Endothelial cell (in vitro differentiated cells): ENCODE data around the gene RGS3. TPM values are rescaled to one million over a fixed set of nuclear protein-coding genes. Genes with fewer than 3 reads are reported as not detected.
A peak's percentile ranks its signal among the peaks of the same experiment; 100 is the strongest.

Experiments used
- DNase-seq: peaks from one replicate; pipeline ENCODE4 v3.0.0; 2021; ENCODE audit warnings: low spot score
- H3K27ac Mint-ChIP-seq: one replicate; pipeline ENCODE4 v1.8.0; 2021; ENCODE audit warnings: mixed read lengths, inconsistent platforms; ENCODE audit not compliant: unreplicated experiment
- H3K27me3 Mint-ChIP-seq: one replicate; pipeline ENCODE4 v1.8.0; 2021; ENCODE audit warnings: mild to moderate bottlenecking, moderate library complexity, mixed read lengths, inconsistent platforms; ENCODE audit not compliant: unreplicated experiment
- H3K36me3 Mint-ChIP-seq: one replicate; pipeline ENCODE4 v1.8.0; 2021; ENCODE audit warnings: mild to moderate bottlenecking, low read depth, mixed read lengths, inconsistent platforms; ENCODE audit not compliant: unreplicated experiment
- H3K4me1 Mint-ChIP-seq: one replicate; pipeline ENCODE4 v1.8.0; 2021; ENCODE audit warnings: mild to moderate bottlenecking, mixed read lengths, inconsistent platforms; ENCODE audit not compliant: unreplicated experiment
- H3K4me3 Mint-ChIP-seq: one replicate; pipeline ENCODE4 v1.8.0; 2021; ENCODE audit warnings: mild to moderate bottlenecking, mixed read lengths, inconsistent platforms; ENCODE audit not compliant: unreplicated experiment
- H3K9me3 Mint-ChIP-seq: one replicate; pipeline ENCODE4 v1.8.0; 2021; ENCODE audit warnings: mixed read lengths, inconsistent platforms; ENCODE audit not compliant: unreplicated experiment
- total RNA-seq: library from RNA; stranded (reverse); fragmentation: NEBNext Ultra II Directional; extraction: Animal tissue kit (Norgen Biotek cat#: 25700); gene quantifications from one replicate; pipeline ENCODE4 v1.2.1, GENCODE V29; 2021; ENCODE audit not compliant: unreplicated experiment
- TF ChIP-seq, protein P1 (sequence below): fragments of 200-600 bp; sonication (generic); IDR thresholded peaks from one replicate; pipeline ENCODE4 v1.5.0; 2021; ENCODE audit warnings: antibody characterized with exemption; ENCODE audit not compliant: unreplicated experiment

RGS3 gene
- total RNA-seq, 1 donor from 2014 or later = 474 TPM

DNA sequence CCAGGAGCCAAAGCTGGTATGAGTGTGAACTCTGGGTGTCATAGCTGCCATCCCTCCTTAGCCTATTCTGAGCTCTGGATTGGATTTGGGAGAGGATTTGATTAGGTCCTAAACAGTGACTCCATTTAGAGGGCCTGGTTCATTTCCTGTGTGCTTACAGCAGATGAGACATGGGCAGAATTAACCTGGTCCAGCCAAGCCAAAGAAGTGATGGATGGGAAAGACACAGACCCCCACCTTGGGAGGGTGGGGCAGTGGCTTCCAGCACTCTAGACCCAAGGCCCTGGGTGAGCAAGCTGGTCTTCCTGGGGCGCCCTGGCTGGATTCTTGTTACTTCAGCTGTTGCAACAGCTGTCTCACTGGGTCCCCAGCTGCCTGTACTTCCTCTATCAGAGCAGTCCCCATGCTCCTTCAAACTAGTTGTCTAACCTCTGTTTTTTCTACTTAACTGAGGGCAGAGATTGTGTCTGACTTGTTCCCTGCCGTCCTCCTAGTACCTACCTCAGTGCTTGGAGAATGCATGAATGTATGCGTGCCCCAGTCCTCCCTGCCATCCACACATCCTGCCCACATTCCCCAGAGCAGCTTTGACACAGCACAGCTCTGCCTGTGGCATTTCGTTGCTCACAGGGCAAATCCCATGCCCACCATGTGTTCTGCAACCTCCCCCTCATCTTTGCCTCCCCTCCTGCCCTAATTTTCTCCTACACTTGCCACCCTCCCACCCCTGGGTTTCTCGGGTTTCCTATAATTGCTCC lies 115.9 kb downstream of the RGS3 start:
- peak overlapping the region; percentile 83 for H3K27ac Mint-ChIP-seq
- no peak overlapping the region for H3K4me3 Mint-ChIP-seq
- TF ChIP-seq, protein P1, sequence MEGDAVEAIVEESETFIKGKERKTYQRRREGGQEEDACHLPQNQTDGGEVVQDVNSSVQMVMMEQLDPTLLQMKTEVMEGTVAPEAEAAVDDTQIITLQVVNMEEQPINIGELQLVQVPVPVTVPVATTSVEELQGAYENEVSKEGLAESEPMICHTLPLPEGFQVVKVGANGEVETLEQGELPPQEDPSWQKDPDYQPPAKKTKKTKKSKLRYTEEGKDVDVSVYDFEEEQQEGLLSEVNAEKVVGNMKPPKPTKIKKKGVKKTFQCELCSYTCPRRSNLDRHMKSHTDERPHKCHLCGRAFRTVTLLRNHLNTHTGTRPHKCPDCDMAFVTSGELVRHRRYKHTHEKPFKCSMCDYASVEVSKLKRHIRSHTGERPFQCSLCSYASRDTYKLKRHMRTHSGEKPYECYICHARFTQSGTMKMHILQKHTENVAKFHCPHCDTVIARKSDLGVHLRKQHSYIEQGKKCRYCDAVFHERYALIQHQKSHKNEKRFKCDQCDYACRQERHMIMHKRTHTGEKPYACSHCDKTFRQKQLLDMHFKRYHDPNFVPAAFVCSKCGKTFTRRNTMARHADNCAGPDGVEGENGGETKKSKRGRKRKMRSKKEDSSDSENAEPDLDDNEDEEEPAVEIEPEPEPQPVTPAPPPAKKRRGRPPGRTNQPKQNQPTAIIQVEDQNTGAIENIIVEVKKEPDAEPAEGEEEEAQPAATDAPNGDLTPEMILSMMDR = no peak
- H3K9me3 Mint-ChIP-seq = no peaks in the 10 kb centered on the region
- DNase-seq = no peak
- H3K27me3 Mint-ChIP-seq = peaks cover 16% of the 10 kb centered on the region
- peaks cover 40% of the 10 kb centered on the region for H3K36me3 Mint-ChIP-seq
- H3K4me1 Mint-ChIP-seq = peaks cover 43% of the 10 kb centered on the region

GRCh38 chr9:113580041-113580953 lies 116.8 kb downstream of the RGS3 start:
- no peak for DNase-seq

GRCh38 chr9:113580954-113581311 lies 117.4 kb downstream of the RGS3 start:
- no peak overlapping the region for H3K27ac Mint-ChIP-seq
- no peak overlapping the region for H3K4me3 Mint-ChIP-seq
- H3K4me1 Mint-ChIP-seq = peaks cover 43% of the 10 kb centered on the region
- no peak for DNase-seq
- H3K9me3 Mint-ChIP-seq = no peaks in the 10 kb centered on the region
- peaks cover 19% of the 10 kb centered on the region for H3K27me3 Mint-ChIP-seq
- TF ChIP-seq, protein P1 = no peak
- peaks cover 47% of the 10 kb centered on the region for H3K36me3 Mint-ChIP-seq

More at GRCh38 chr9:113580041-113580953, 116.8 kb downstream of the RGS3 start:
- Mint-ChIP-seq H3K27me3 (peaks cover 18% of the 10 kb centered on the region), H3K27ac (no peak overlapping the region), H3K36me3 (peaks cover 47% of the 10 kb centered on the region), H3K4me1 (peaks cover 44% of the 10 kb centered on the region), H3K4me3 (no peak overlapping the region), H3K9me3 (no peaks in the 10 kb centered on the region)
- TF ChIP-seq, protein P1 = no peak

DNA sequence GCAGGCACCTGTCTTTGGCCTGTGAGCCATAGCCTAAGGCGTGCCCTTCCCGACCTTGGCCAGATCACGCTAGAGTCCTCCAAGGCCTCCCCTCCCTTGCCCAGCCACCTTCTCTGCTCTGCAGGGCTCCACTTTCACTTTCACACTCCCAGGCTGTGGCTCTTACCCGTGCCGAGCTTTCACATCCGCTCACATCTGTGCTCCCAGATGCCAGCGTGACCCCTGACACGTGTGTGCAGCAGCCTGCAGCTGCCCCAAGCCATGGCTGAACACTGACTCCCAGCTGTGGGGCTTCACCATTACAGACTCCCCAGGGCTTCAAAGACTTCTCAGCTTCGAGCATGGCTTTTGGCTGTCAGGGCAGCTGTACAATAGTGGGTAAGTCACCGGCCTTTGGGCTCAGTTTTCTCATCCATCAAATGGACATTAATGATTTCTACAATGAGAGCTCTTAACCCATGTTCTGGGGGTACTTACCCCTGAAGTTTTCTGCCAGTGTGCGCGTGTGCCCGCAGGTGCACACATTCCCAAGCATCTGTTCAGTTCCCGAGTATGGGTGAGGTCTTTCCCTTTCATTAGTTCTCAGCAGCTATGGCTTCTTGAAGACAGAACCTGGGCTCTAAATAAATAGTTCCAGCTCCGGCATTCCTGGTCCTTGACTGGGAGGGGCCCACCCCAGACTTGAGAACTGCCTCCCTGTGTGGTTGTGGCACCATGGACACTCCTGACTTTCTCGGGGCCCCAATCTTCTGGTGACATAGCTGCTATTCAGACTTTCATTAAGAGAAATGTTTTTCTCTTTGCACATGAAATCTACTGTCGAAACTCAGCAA lies 118.6 kb downstream of the RGS3 start:
- DNase-seq = no peak
- Mint-ChIP-seq H3K27me3 (peaks cover 28% of the 10 kb centered on the region), H3K36me3 (peaks cover 50% of the 10 kb centered on the region), H3K9me3 (no peaks in the 10 kb centered on the region), H3K4me1 (peaks cover 48% of the 10 kb centered on the region), H3K4me3 (no peak overlapping the region), H3K27ac (peak overlapping the region; percentile 57)
- TF ChIP-seq, protein P1 = no peak
